Thoracic aorta (tissue), 2 donors: Measurements from ENCODE around the gene FUZ. TPM values are rescaled to one million over a fixed set of nuclear protein-coding genes. Genes with fewer than 3 reads are reported as not detected.

ENCODE experiments used
- ATAC-seq: fragments of 150-250 bp; one replicate; pipeline ENCODE4 v1.8.0; 2017; ENCODE audit warnings: low read depth; ENCODE audit not compliant: insufficient number of reproducible peaks, low FRiP score
- DNase-seq: peaks from one replicate; pipeline ENCODE4 v3.0.0-alpha.2; 2020; ENCODE audit warnings: low spot score
- H3K27ac ChIP-seq, 2 donors: fragments of 200-600 bp; sonication (generic); 1 replicate in 1 of 2; 2 replicates in 1 of 2; pipeline ENCODE4 v1.5.1; 2016; ENCODE audit warnings: mild to moderate bottlenecking in 2 of 2, moderate library complexity in 2 of 2
- H3K27me3 ChIP-seq: fragments of 200-600 bp; sonication (generic); replicated peaks from 2 replicates; pipeline ENCODE4 v1.6.0; 2016; ENCODE audit warnings: mild to moderate bottlenecking; ENCODE audit not compliant: insufficient read depth
- H3K36me3 ChIP-seq: fragments of 200-600 bp; sonication (generic); one replicate; pipeline ENCODE4 v1.5.1; 2016
- H3K4me1 ChIP-seq, 2 donors: fragments of 200-600 bp; sonication (generic); 1 replicate in 1 of 2; 2 replicates in 1 of 2; pipeline versions ENCODE4 v1.5.1 to v1.6.0; 2016; ENCODE audit warnings: low read depth in 2 of 2, mild to moderate bottlenecking in 1 of 2; ENCODE audit not compliant: control insufficient read depth in 1 of 2
- H3K4me3 ChIP-seq: fragments of 200-600 bp; sonication (generic); 2 replicates; pipeline ENCODE4 v1.5.1; 2016; ENCODE audit warnings: mild to moderate bottlenecking
- H3K9me3 ChIP-seq: fragments of 200-600 bp; sonication (generic); 2 replicates; pipeline ENCODE4 v1.5.1; 2016
- total RNA-seq, 2 donors: library from RNA; depleted of rRNA; stranded (reverse); fragments of >200 nt; gene quantifications; one replicate each; pipeline versions ENCODE4 v1.1.0 to v1.2.3, GENCODE V29; 2016
- TF ChIP-seq, protein P1 (sequence below): fragments of 200-600 bp; sonication (generic); IDR thresholded peaks from one replicate; pipeline ENCODE4 v1.5.1; 2019; ENCODE audit warnings: antibody characterized with exemption

FUZ gene
- total RNA-seq, 2 donors from 2014 or later: 23.6 to 27.3 TPM

DNA sequence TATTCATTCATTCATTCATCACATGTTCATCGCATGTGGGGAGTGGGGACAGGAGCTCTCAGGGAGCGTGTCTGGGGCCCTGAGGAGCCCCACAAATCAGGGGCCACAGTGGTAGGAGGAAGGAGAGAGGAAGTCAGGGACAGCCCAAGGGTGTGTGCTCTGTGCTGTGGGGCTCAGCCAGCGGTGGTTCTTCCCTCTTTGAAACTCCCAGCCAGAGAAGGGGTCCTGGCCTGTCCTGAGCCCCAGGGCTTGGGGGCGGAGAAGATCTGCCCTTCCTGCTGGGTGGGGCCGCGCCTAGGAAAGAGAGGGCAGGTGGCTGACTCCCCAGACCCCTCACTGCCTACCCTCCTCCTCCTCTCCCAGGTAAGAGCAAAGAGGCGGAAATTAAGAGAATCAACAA lies 31.7 kb downstream of the FUZ start:
- Histone ChIP-seq H3K27me3 (no peaks in the 10 kb centered on the region), H3K4me1 (no peaks in the 10 kb centered on the region), H3K4me3 (no peak overlapping the region), H3K9me3 (no peaks in the 10 kb centered on the region), H3K36me3 (peaks cover 25% of the 10 kb centered on the region), H3K27ac (no peak overlapping the region)
- ATAC-seq: no peak
- DNase-seq: no peak
- TF ChIP-seq, protein P1, sequence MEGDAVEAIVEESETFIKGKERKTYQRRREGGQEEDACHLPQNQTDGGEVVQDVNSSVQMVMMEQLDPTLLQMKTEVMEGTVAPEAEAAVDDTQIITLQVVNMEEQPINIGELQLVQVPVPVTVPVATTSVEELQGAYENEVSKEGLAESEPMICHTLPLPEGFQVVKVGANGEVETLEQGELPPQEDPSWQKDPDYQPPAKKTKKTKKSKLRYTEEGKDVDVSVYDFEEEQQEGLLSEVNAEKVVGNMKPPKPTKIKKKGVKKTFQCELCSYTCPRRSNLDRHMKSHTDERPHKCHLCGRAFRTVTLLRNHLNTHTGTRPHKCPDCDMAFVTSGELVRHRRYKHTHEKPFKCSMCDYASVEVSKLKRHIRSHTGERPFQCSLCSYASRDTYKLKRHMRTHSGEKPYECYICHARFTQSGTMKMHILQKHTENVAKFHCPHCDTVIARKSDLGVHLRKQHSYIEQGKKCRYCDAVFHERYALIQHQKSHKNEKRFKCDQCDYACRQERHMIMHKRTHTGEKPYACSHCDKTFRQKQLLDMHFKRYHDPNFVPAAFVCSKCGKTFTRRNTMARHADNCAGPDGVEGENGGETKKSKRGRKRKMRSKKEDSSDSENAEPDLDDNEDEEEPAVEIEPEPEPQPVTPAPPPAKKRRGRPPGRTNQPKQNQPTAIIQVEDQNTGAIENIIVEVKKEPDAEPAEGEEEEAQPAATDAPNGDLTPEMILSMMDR: no peak

DNA sequence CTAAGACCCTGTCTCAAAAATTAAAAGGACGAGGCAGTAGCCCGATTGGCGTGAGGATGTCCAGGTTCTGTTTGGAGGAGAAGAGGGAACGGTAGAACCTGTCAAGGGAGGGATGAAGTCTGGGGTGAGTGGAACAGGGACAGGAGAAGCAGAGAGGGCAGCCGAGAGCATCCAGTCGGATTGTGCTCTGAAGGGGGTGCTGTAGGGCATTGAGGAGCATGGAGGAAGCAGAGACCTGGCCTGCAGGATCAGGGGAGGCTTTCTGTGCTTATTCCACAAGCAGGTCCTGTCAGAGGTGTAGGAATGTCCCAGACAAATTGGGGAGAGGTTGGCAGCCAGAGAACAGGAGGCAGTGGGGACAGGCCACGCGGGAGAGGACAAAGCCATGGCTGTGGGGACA lies 32.2 kb downstream of the FUZ start:
- DNase-seq (no peak), ATAC-seq (no peak)
- Histone ChIP-seq H3K27ac (no peak overlapping the region), H3K36me3 (peaks cover 28% of the 10 kb centered on the region), H3K9me3 (no peaks in the 10 kb centered on the region), H3K27me3 (no peaks in the 10 kb centered on the region), H3K4me1 (no peaks in the 10 kb centered on the region), H3K4me3 (no peak overlapping the region)
- TF ChIP-seq, protein P1: no peak

DNA sequence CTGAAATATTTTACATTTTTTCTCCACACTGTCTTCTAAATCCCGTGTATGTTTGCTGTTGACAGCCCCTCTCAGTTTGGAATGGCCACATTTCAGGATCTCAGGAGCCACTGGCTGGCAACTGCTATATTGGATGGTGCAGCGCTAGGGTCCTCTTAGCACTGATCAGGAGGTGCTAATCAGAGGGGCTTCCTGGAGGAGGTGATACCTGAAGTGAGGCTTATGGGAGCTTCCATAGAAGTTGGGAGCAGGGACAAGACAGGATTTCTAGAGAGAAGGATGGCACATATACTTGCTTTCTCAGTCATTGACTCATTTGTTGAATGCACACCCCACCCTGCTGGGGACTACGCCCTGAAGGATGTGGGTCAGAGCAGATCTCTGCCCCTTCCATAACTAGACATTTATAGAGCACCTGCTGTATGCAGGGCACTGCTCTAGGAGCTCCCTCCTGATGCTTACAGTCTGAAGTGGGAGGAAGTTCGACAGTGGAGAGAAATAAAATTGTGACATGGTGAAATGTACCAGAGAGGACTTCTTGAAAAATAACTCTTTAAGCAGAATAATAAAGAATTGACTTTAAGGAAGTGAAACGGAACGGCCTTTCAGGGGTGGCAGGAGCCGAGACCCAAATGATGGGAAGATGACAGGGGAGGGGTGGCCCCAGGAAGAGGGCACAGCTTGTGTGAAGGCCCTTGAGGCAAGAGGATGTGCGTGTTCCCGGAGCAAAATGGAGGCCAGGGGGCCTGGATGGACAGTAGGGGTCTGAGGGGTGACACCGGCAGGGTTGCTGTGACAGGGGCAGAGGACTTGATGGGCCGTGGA lies 33.1 kb downstream of the FUZ start:
- H3K27ac ChIP-seq: no peak overlapping the region
- H3K9me3 ChIP-seq: no peaks in the 10 kb centered on the region
- TF ChIP-seq, protein P1: no peak
- H3K36me3 ChIP-seq: peaks cover 27% of the 10 kb centered on the region
- DNase-seq (no peak), ATAC-seq (no peak)
- H3K27me3 ChIP-seq: no peaks in the 10 kb centered on the region
- H3K4me1 ChIP-seq: no peaks in the 10 kb centered on the region
- H3K4me3 ChIP-seq: no peak overlapping the region

DNA sequence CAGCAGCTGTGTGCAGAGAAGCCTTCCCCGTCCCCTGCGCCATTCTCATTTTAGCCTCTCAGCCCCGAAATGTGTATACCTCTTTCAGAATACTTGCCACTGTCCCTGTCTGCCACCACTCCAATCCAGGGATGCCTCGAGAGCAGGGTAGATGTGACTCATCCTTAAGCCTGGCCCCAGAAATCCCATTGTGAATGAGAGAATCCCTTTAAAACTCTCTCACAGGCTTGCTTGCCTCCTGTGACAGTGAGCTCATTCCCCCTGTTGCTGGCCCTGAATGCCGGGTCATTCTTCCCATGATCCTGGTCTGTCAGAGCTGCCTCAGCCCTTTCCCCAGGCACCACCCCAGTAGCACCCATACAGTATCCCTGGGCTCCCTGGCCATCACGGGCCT lies 36.7 kb downstream of the FUZ start:
- H3K27ac ChIP-seq: no peak overlapping the region
- H3K27me3 ChIP-seq: no peaks in the 10 kb centered on the region
- TF ChIP-seq, protein P1: no peak
- no peaks in the 10 kb centered on the region for H3K4me1 ChIP-seq
- H3K4me3 ChIP-seq: no peak overlapping the region
- no peak for ATAC-seq
- no peak for DNase-seq
- H3K36me3 ChIP-seq: peaks cover 10% of the 10 kb centered on the region
- H3K9me3 ChIP-seq: no peaks in the 10 kb centered on the region

DNA sequence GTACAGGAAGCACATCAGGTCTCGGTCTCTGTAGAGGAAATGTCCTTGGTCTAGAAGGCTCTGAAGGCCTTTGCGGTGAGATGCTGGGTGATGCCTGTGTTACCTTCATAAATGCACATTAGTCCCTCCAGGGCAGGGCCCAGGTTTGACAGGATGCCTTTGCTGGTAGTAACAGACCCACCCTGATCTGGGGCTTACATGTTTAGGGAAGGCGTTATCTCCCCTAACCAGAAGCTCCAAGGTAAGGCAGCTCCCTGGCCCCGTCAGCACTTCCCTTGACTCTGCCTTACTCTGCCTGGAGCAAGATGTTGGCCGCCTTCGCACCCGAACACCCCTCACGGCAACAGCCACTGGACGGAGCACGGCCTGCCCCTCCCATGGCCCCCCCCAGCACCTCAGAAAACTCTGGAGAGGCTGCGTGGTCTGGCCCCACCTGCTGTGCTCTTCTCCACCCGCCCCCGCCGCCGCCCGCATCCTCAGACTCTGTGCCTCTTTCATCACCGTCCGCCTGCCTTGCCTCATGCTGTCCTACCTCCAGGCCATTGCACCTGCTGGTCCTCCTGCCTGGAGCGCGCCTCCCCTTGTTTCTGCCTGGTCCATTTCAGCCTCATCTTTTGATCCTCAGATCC lies 37.2 kb downstream of the FUZ start:
- H3K27ac ChIP-seq: no peak overlapping the region

More for the DNA sequence above, 37.2 kb downstream of the FUZ start:
- DNase-seq: no peak
- TF ChIP-seq, protein P1: no peak
- no peaks in the 10 kb centered on the region for H3K4me1 ChIP-seq
- no peaks in the 10 kb centered on the region for H3K27me3 ChIP-seq
- H3K9me3 ChIP-seq: no peaks in the 10 kb centered on the region
- H3K4me3 ChIP-seq: no peak overlapping the region
- ATAC-seq: no peak
- H3K36me3 ChIP-seq: peaks cover 10% of the 10 kb centered on the region
